Tibial artery (tissue), 4 donors: ENCODE measurements around the gene ST3GAL2.

Experiments
- DNase-seq, 2 donors: peaks; one replicate each; pipeline ENCODE4 v3.0.0-alpha.2; 2019
- H3K27ac ChIP-seq, 2 donors: fragments of 200-600 bp; sonication (generic) in 1 of 2; 1 replicate in 1 of 2; 2 replicates in 1 of 2; pipeline ENCODE4 v1.5.1; 2018 to 2019; ENCODE audit warnings: mild to moderate bottlenecking in 1 of 2
- H3K27me3 ChIP-seq, 2 donors: fragments of 200-600 bp; sonication (generic) in 1 of 2; one replicate each; pipeline versions ENCODE4 v1.5.1 to v1.6.0; 2016 to 2019
- H3K36me3 ChIP-seq, 3 donors: fragments of 200-600 bp; sonication (generic) in 2 of 3; one replicate each; pipeline ENCODE4 v1.5.1; 2016 to 2019; ENCODE audit warnings: mild to moderate bottlenecking in 2 of 3
- H3K4me1 ChIP-seq, 4 donors: fragments of 200-600 bp; sonication (generic) in 2 of 4; 1 replicate in 3 of 4; 2 replicates in 1 of 4; pipeline ENCODE4 v1.5.1; 2016 to 2019
- H3K4me3 ChIP-seq, 2 donors: fragments of 200-600 bp; sonication (generic) in 1 of 2; 1 replicate in 1 of 2; 2 replicates in 1 of 2; pipeline ENCODE4 v1.5.1; 2018 to 2019; ENCODE audit warnings: mild to moderate bottlenecking in 2 of 2
- H3K9me3 ChIP-seq, 3 donors: fragments of 200-600 bp; sonication (generic) in 1 of 3; one replicate each; pipeline ENCODE4 v1.5.1; 2016 to 2019
- intact Hi-C: fragments of 100-400 bp; cut with DNase I; formaldehyde crosslinking; loops from one replicate; pipeline ENCODE4 v1.15.0; 2023; ENCODE audit warnings: low total_unique reads
- TF ChIP-seq, protein P1 (sequence below), 2 experiments: fragments of 200-600 bp in 1 of 2; fragments of 450-650 bp in 1 of 2; IDR thresholded peaks; one replicate each; pipeline ENCODE4 v1.5.1; 2017 to 2019; ENCODE audit warnings: antibody characterized with exemption in 2 of 2, mild to moderate bottlenecking in 1 of 2, moderate library complexity in 1 of 2

Gene ST3GAL2

DNA sequence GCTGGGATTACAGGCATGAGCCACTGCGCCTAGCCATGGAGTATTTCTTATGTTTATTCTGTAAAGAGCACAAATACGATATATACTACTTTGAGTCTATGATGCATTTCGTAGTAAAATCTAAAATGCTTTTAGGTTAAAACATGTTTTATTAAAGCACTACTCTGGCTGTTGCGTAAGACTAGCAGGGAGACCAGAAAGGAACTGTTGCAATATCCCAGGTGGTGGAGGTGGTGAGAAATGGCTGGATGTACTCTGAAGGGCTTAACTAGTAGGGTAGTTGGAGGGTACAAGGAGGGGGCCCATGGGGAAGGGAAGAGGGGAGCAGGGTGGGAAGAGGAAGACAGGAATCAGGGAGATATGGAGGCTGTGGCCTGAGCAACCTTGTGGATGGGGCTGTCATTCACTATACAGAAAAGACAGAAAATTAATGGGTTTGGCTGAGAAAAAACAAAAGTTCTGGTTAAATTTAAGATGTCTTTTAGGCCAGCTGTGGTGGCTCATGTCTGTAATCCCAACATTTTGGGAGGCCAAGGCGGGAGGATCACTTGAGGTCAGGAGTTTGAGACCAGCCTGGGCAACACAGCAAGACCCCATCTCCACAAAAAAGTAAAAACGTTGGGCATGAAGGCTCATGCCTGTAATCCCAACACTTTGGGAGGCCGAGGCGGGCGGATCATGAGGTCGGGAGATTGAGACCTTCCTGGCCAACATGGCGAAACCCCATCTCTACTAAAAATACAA is 35.8 kb downstream of the ST3GAL2 start:
- Histone ChIP-seq H3K27ac (no peak overlapping the region), H3K36me3 (peaks cover 7 to 23% (median 19%) of the 10 kb centered on the region in 3 donors), H3K9me3 (no peaks in the 10 kb centered on the region), H3K4me3 (no peak overlapping the region), H3K27me3 (no peaks in the 10 kb centered on the region), H3K4me1 (no peaks in the 10 kb centered on the region)
- intact Hi-C loops = no loop called here
- TF ChIP-seq, protein P1, sequence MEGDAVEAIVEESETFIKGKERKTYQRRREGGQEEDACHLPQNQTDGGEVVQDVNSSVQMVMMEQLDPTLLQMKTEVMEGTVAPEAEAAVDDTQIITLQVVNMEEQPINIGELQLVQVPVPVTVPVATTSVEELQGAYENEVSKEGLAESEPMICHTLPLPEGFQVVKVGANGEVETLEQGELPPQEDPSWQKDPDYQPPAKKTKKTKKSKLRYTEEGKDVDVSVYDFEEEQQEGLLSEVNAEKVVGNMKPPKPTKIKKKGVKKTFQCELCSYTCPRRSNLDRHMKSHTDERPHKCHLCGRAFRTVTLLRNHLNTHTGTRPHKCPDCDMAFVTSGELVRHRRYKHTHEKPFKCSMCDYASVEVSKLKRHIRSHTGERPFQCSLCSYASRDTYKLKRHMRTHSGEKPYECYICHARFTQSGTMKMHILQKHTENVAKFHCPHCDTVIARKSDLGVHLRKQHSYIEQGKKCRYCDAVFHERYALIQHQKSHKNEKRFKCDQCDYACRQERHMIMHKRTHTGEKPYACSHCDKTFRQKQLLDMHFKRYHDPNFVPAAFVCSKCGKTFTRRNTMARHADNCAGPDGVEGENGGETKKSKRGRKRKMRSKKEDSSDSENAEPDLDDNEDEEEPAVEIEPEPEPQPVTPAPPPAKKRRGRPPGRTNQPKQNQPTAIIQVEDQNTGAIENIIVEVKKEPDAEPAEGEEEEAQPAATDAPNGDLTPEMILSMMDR (IDR thresholded peaks at IDR 0.05) = no peak
- no peak for DNase-seq

DNA sequence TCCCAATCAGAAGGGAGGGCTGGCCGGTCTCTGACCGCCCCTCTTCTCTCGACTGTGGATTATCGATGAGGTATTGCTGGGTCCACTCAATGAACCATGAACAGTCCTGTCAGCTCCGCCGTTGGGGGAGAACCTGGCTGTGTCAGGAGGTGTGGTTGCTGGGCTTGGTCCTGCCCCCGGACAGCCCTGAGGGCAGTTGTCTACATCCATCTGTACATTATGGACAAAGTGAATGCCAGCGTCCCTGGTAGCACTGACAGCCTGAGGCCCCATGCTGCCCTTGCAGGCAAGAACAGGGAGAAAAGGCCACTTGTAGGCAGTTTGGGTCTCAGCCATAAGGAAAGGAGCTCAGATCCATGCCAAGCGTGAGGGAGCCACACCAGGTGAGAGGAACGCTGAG is 38.9 kb downstream of the ST3GAL2 start:
- H3K36me3 ChIP-seq = peaks cover 7 to 34% (median 27%) of the 10 kb centered on the region in 3 donors
- TF ChIP-seq, protein P1 (IDR thresholded peaks at IDR 0.05) = no peak
- no peak overlapping the region for H3K4me3 ChIP-seq
- intact Hi-C loops = no loop called here
- no peaks in the 10 kb centered on the region for H3K27me3 ChIP-seq
- no peak for DNase-seq
- H3K27ac ChIP-seq = no peak overlapping the region
- no peaks in the 10 kb centered on the region for H3K9me3 ChIP-seq
- H3K4me1 ChIP-seq = no peaks in the 10 kb centered on the region

DNA sequence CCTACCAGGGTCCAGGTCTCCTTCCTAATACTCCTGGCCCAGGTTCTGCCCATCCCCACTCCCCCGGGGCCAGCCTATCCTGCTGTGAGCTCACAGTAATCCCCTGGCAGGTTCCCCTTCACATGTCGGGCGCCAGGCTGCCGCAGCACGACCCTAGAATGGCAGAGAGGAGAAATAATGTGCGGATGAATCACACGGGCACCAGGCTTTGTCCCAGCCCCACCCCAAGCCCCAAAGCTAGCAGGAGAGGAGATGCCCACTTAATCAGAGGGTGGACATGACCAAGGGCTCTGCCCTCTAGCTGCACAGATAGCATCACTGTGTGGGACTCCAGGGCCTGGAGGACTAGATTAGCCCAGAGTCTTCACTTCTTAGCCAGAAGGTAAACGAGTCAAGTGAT is 39.5 kb downstream of the ST3GAL2 start:
- DNase-seq = no peak
- no peaks in the 10 kb centered on the region for H3K9me3 ChIP-seq
- H3K36me3 ChIP-seq = peaks cover 7 to 39% (median 27%) of the 10 kb centered on the region in 3 donors
- no peak overlapping the region for H3K27ac ChIP-seq
- H3K4me3 ChIP-seq = no peak overlapping the region
- H3K27me3 ChIP-seq = no peaks in the 10 kb centered on the region
- TF ChIP-seq, protein P1 (IDR thresholded peaks at IDR 0.05) = no peak
- intact Hi-C loops = no loop called here
- no peaks in the 10 kb centered on the region for H3K4me1 ChIP-seq

DNA sequence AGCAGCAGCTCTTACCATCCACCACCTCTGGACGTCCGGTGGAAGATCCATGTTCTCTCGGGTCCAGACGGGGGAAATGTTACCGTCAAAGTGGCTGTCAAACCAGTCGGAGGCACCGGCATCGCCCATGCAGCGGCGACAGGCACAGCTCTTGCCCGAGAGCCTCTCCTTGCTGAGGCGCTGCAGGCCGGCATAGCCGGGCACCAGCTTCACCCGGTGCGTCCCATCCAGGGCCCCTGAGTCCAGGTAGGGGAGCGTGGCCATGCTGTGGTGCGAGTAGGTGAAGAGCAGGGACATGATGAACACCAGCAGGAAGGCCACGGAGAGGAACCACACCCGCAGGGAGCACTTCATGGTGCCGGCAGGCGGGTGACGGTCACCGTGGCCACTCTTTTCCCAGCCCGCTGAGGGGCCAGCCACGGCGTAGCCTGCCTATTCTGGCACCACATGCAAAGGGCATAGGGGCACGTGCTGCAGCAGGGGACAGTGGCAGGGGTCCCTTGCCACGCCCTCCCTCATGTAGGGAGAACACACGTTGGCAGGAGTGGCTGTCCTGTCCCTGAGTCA is 40.6 kb downstream of the ST3GAL2 start:
- Histone ChIP-seq H3K27ac (no peak overlapping the region), H3K4me1 (no peaks in the 10 kb centered on the region), H3K4me3 (no peak overlapping the region), H3K27me3 (no peaks in the 10 kb centered on the region), H3K36me3 (peaks cover 7 to 50% (median 27%) of the 10 kb centered on the region in 3 donors), H3K9me3 (no peaks in the 10 kb centered on the region)
- TF ChIP-seq, protein P1 (IDR thresholded peaks at IDR 0.05) = no peak
- DNase-seq = no peak
- intact Hi-C loops = no loop called here

DNA sequence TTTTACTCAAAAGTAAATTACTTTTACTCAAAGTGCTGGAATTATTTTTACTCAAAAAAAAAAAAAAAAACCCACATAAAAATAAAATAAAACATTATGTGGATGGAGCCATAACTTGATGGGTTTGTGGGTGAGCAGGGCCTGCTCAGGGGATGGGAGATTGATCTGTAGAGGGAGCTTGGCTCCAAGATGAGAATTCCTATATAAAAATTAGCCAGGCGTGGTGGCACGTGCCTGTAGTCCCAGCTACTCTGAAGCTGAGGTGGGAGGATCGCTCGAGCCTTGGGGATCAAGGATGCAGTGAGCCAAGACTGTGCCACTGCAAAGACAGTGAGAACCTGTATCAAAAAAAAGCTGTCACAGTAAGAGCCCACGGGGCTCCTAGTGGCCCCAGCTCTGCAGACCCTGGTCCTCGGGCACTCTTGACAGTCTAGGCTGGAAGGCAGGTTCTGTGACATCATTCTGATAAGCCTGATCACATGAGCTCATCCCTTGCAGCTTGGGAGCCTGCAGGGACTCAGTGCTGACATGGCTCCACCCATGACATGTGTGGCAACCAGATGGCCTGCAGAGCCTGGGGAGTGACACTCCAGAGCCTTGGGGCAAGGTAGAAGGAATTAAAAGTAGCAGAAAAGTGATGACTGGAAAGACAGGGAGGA is 42.5 kb downstream of the ST3GAL2 start:
- intact Hi-C loops = no loop called here
- no peak for DNase-seq
- no peak overlapping the region for H3K4me3 ChIP-seq
- peaks cover 7 to 50% (median 27%) of the 10 kb centered on the region in 3 donors for H3K36me3 ChIP-seq
- TF ChIP-seq, protein P1 (IDR thresholded peaks at IDR 0.05) = no peak
- no peak overlapping the region for H3K27ac ChIP-seq
- no peaks in the 10 kb centered on the region for H3K9me3 ChIP-seq
- H3K27me3 ChIP-seq = no peaks in the 10 kb centered on the region
- peaks cover 0 to 8% (median 6%) of the 10 kb centered on the region in 4 donors for H3K4me1 ChIP-seq
